K562 (cell line): ENCODE data around the gene SPIRE1. TPM values are rescaled to one million over a fixed set of nuclear protein-coding genes. Genes with fewer than 3 reads are reported as not detected.

Experiments
- ATAC-seq: fragments of 200-7000 bp; cut with Tn5 transposase; 3 replicates; pipeline ENCODE4 v1.9.1; 2020; ENCODE audit warnings: moderate library complexity
- BruUV-seq: library from RNA; stranded (reverse); fragments of 400-500 nt; replicated peaks from 2 replicates; lab custom pipeline; 2021; lab: Mats Ljungman, UMichigan
- CTCF ChIA-PET: fragments of 300-600 bp; formaldehyde crosslinking; extraction: SDS; loops from one replicate; lab custom pipeline; 2021; ENCODE audit warnings: low intra/inter-chr PET ratio; lab: Yijun Ruan, JAX
- POLR2A ChIA-PET: fragments of 300-600, 350-650 bp; sonication (Branson Sonifier 250); formaldehyde crosslinking; extraction: SDS; loops from one replicate; lab custom pipeline; 2021; ENCODE audit warnings: antibody characterized with exemption, inconsistent platforms; lab: Yijun Ruan, JAX
- DNase-seq, 4 experiments: peaks; one replicate each; pipeline versions ENCODE4 v3.0.0 to v3.0.0-alpha.2; 2011 to 2018; ENCODE audit warnings: low spot score in 3 of 4, mixed read lengths in 3 of 4; ENCODE audit errors: extremely low read depth in 1 of 4
- FAIRE-seq: peaks from 2 replicates; lab custom pipeline; 2011; peaks lifted over from hg19 to GRCh38; lab: Jason Lieb, UNC
- H2AFZ ChIP-seq: 2 replicates; pipeline ENCODE4 v1.6.0; 2011; ENCODE audit warnings: low read depth, low read length, control low read depth, inconsistent platforms
- H3K27ac ChIP-seq: fragments of 200-600 bp; 3 replicates; pipeline ENCODE4 v1.8.0; 2011; ENCODE audit warnings: low read depth, mild to moderate bottlenecking, control low read depth, inconsistent platforms, low read length, moderate library complexity, mixed read lengths; ENCODE audit errors: extremely low read depth
- H3K27me3 ChIP-seq, 2 experiments: fragments of 300-600 bp in 1 of 2; 2 replicates in 1 of 2; 3 replicates in 1 of 2; pipeline versions ENCODE4 v1.6.0 to v1.8.0; 2011; ENCODE audit warnings: inconsistent platforms in 2 of 2, low read length in 2 of 2, mild to moderate bottlenecking in 1 of 2, mixed read lengths in 1 of 2, moderate library complexity in 1 of 2; ENCODE audit not compliant: control insufficient read depth in 2 of 2, insufficient read depth in 2 of 2
- H3K36me3 ChIP-seq: fragments of 300-600 bp; 3 replicates; pipeline ENCODE4 v1.8.0; 2011; ENCODE audit warnings: mild to moderate bottlenecking, low read length, inconsistent platforms; ENCODE audit not compliant: control insufficient read depth, insufficient read depth
- H3K4me1 ChIP-seq, 2 experiments: fragments of 200-600 bp in 1 of 2; replicated peaks in 1 of 2; 2 replicates in 1 of 2; 3 replicates in 1 of 2; pipeline versions ENCODE4 v1.5.1 to v1.8.0; 2011; ENCODE audit warnings: inconsistent platforms in 2 of 2, low read length in 2 of 2, mild to moderate bottlenecking in 1 of 2, mixed read lengths in 1 of 2, moderate library complexity in 1 of 2; ENCODE audit not compliant: control insufficient read depth in 2 of 2, insufficient read depth in 2 of 2
- H3K4me2 ChIP-seq: 2 replicates; pipeline ENCODE4 v1.6.1; 2011; ENCODE audit warnings: low read length, control low read depth, inconsistent platforms, mixed read lengths; ENCODE audit not compliant: insufficient read depth
- H3K4me3 ChIP-seq: fragments of 200-600 bp; sonication (generic), shearing (Covaris generic); 2 replicates; pipeline ENCODE4 v1.5.1; 2016; ENCODE audit warnings: control low read depth, inconsistent platforms
- H3K79me2 ChIP-seq: fragments of 200-600 bp; 3 replicates; pipeline ENCODE4 v1.8.0; 2011; ENCODE audit warnings: low read length, inconsistent platforms; ENCODE audit not compliant: control insufficient read depth, insufficient read depth
- H3K9ac ChIP-seq, 2 experiments: 2 replicates each; pipeline versions ENCODE4 v1.6.0 to v1.6.1; 2011; ENCODE audit warnings: low read depth in 2 of 2, low read length in 2 of 2, control low read depth in 1 of 2, inconsistent platforms in 1 of 2, mild to moderate bottlenecking in 1 of 2, mixed read lengths in 1 of 2; ENCODE audit not compliant: insufficient read depth in 1 of 2
- H3K9me1 ChIP-seq: one replicate; pipeline ENCODE4 v1.6.0; 2011; ENCODE audit warnings: inconsistent platforms, mild to moderate bottlenecking, low read length, moderate library complexity; ENCODE audit not compliant: control insufficient read depth, insufficient read depth
- H3K9me3 ChIP-seq: replicated peaks from 2 replicates; pipeline ENCODE4 v1.5.1; 2011; ENCODE audit warnings: low read depth, low read length, inconsistent platforms; ENCODE audit not compliant: control insufficient read depth, insufficient read depth
- H4K20me1 ChIP-seq: replicated peaks from 2 replicates; pipeline ENCODE4 v1.6.1; 2011; ENCODE audit warnings: low read length, inconsistent platforms, mixed read lengths; ENCODE audit not compliant: control insufficient read depth, insufficient read depth
- ARID1B ChIP-seq: fragments of 450-650 bp; IDR thresholded peaks from 2 replicates; pipeline ENCODE4 v1.6.1; 2016; ENCODE audit warnings: antibody characterized with exemption, mild to moderate bottlenecking, inconsistent platforms
- CBFA2T2 ChIP-seq: fragments of 450-650 bp; conservative IDR thresholded peaks from 2 replicates; pipeline ENCODE4 v1.6.1; 2017; ENCODE audit warnings: mild to moderate bottlenecking
- GTF2E2 ChIP-seq: fragments of 200-800 bp; sonication (Bioruptor generic); IDR thresholded peaks from 2 replicates; pipeline ENCODE4 v1.6.1; 2016; ENCODE audit warnings: missing genetic modification characterization, missing compliant biosample characterization
- HCFC1 ChIP-seq: IDR thresholded peaks from 2 replicates; pipeline ENCODE4 v1.6.1; 2012; ENCODE audit warnings: low read depth, low read length, improper control_type of control experiment
- HNRNPH1 ChIP-seq: fragments of 200-400 bp; formaldehyde crosslinking; optimal IDR thresholded peaks from 2 replicates; pipeline ENCODE3; 2017; ENCODE audit warnings: low read depth, mild to moderate bottlenecking, low read length, moderate library complexity
- HSF4 ChIP-seq: fragments of 250-450 bp; sonication (Bioruptor Pico); IDR thresholded peaks from 2 replicates; pipeline ENCODE4 v2.1.2; 2022; ENCODE audit warnings: mild to moderate bottlenecking, moderate library complexity, borderline replicate concordance
- MTA1 ChIP-seq: fragments of 450-650 bp; IDR thresholded peaks from 2 replicates; pipeline ENCODE4 v1.6.1; 2017; ENCODE audit warnings: borderline replicate concordance
- NR4A1 ChIP-seq, 2 experiments: fragments of 250-450 bp in 1 of 2; fragments of 450-650 bp in 1 of 2; sonication (Bioruptor Pico) in 1 of 2; IDR thresholded peaks; 2 replicates each; pipeline versions ENCODE4 v1.4.0 to v1.6.1; 2016 to 2020; ENCODE audit warnings: mild to moderate bottlenecking in 2 of 2, missing compliant biosample characterization in 1 of 2, missing genetic modification characterization in 1 of 2, moderate library complexity in 1 of 2
- RBM17 ChIP-seq: fragments of 200-400 bp; formaldehyde crosslinking; IDR thresholded peaks from 2 replicates; pipeline ENCODE4 v1.6.1; 2017; ENCODE audit warnings: low read depth, mild to moderate bottlenecking, low read length, borderline replicate concordance
- RCOR1 ChIP-seq, 2 experiments: IDR thresholded peaks; 2 replicates each; pipeline ENCODE4 v1.6.1; 2012; ENCODE audit warnings: low read depth in 2 of 2, low read length in 2 of 2, borderline replicate concordance in 1 of 2, improper control_type of control experiment in 1 of 2
- SAP30 ChIP-seq: fragments of 200-600 bp; sonication (generic); IDR thresholded peaks from 2 replicates; pipeline ENCODE4 v1.6.1; 2012; ENCODE audit warnings: borderline replicate concordance, low read depth, mild to moderate bottlenecking, moderate library complexity, low read length, control low read depth, inconsistent platforms; ENCODE audit not compliant: insufficient read depth, poor library complexity, severe bottlenecking
- THRAP3 ChIP-seq: fragments of 450-650 bp; IDR thresholded peaks from 2 replicates; pipeline ENCODE4 v1.6.1; 2016; ENCODE audit warnings: mild to moderate bottlenecking, inconsistent platforms, borderline replicate concordance
- ZNF384 ChIP-seq: IDR thresholded peaks from 2 replicates; pipeline ENCODE4 v1.6.1; 2012; ENCODE audit warnings: low read depth, low read length, improper control_type of control experiment
- WGBS: fragments of 100-300 bp; shearing (Covaris generic); methylation state at CpG from one replicate; pipeline ENCODE4 v1.1.6; 2016; ENCODE audit warnings: low coverage, mixed read lengths; ENCODE audit not compliant: insufficient coverage; ENCODE audit errors: missing lambda C conversion rate; 5-methylcytosine and 5-hydroxymethylcytosine counted together
- in situ Hi-C: fragments of 300-500 bp; cut with MboI; formaldehyde crosslinking; loops from 4 replicates; pipeline ENCODE4 v1.15.0; 2018; ENCODE audit warnings: inconsistent platforms, mixed read lengths
- intact Hi-C: fragments of 100-400 bp; cut with micrococcal nuclease; formaldehyde crosslinking; loops from 2 replicates; pipeline ENCODE4 v1.14.2; 2022
- polyA plus RNA-seq, 8 experiments: library from polyadenylated mRNA; depleted of rRNA in 4 of 8; stranded (reverse) in 5 of 8; unstranded in 3 of 8; fragments of >200 nt; fragmentation: Nextera tagmentation in 2 of 8; fragmentation: Illumina TruSeq in 1 of 8; extraction: Ambion mirVana in 2 of 8; extraction: Trizol in 1 of 8; gene quantifications; 2 replicates each; pipeline versions ENCODE4 v1.2.1 to v1.2.3, GENCODE V29; 2011 to 2014; ENCODE audit warnings: inconsistent platforms in 1 of 8, missing spikeins in 1 of 8
- total RNA-seq, 7 experiments: library from RNA; depleted of rRNA in 6 of 7; stranded (reverse); fragments of >200 nt in 6 of 7; fragmentation: Illumina TruSeq in 2 of 7; extraction: Trizol in 2 of 7; gene quantifications; 2 replicates each; pipeline versions ENCODE4 v1.2.1 to v1.2.3, GENCODE V29; 2011 to 2021; ENCODE audit warnings: low replicate concordance in 1 of 7
- TF ChIP-seq, protein P1 (sequence below): sonication (generic); formaldehyde crosslinking; IDR thresholded peaks from 2 replicates; pipeline ENCODE4 v1.8.1; 2023; ENCODE audit warnings: mild to moderate bottlenecking, missing genetic modification reagents
- TF ChIP-seq, protein P2 (sequence below): sonication (generic); formaldehyde crosslinking; IDR thresholded peaks from 2 replicates; pipeline ENCODE4 v1.9.0; 2022; ENCODE audit warnings: mild to moderate bottlenecking, missing genetic modification reagents
- TF ChIP-seq, protein P3 (sequence below), 2 experiments: IDR thresholded peaks; 2 replicates each; pipeline ENCODE4 v1.6.1; 2012; ENCODE audit warnings: improper control_type of control experiment in 2 of 2, low read depth in 2 of 2, low read length in 2 of 2, borderline replicate concordance in 1 of 2

SPIRE1 gene
- total and polyA plus RNA-seq, 9 of the 15 experiments (the other 6 are each of a cell fraction or from before 2014, with no cell fraction given), result 2.9 to 14.0 (median 10.2) TPM

DNA sequence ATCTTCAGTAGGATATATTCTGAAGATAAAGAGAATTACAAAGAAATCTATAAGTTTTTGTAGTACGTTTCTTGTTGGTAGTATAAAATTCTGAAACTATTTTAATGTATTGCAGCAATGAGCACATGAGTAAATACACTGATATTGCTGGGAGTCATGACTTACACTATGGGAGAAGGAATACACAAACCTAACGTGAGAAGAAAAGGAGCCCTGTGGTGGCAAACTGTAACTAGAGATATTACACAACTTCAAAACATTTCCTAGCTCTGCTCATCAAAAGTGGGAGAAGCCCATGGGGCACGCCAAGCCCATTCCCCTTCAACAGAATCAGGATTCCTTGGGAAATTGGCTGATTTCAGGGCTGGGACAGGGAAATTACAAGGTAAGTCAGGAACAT, 20.5 kb downstream of the SPIRE1 start (continued):
- TF ChIP-seq NR4A1 (CRISPR knock-in tag; IDR thresholded peaks at IDR 0.05) (no peak), NR4A1 (tag; IDR thresholded peaks at IDR 0.05) (no peak), GTF2E2 (tag) (no peak), HNRNPH1 (no peak), RBM17 (no peak), HCFC1 (no peak)

DNA sequence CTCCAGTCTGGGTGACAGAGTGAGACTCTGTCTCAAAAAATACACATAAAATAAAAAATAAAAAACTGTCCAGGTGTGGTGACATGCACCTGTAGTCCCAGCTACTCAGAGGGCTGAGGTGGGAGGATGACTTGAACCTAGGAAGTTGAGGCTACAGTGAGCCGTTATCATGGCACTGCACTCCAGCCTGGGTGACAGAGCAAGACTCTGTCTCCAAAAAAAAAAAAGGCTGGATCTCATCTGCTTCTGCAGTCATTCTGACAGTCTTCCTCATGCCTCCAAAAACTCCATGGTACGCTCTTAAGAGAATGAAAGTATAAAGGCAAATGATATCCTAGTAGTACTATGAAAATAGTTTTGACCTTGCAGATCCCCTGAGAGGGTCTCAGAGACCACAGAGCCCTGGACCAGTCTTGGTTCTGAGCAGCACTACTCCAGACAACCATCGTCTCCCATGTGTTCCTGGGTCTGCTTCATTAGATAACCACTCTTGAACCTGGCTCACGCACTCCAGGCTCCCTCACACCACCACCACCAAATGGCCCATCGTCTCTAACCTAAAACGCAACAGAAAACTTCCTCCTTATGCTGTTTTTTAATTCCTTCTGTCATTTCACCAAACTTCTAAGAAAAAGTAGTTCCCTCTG, 26.0 kb downstream of the SPIRE1 start:
- no TSS peak for BruUV-seq
- DNase-seq (peak in 3 of 4 experiments; percentile 21 to 67 (median 64)), ATAC-seq (peak; percentile 95), FAIRE-seq (peak; percentile 42)
- CTCF ChIA-PET, result no interaction called here
- H3K4me3 ChIP-seq, result no peak overlapping the region
- no peaks in the 10 kb centered on the region for H3K36me3 ChIP-seq
- WGBS, result 16% methylated on average over 6 of the region's 6 CpGs
- H3K27ac ChIP-seq, result peak overlapping the region; percentile 63; the same call in 2 of the 3 replicates
- intact Hi-C loops (no loop called here), in situ Hi-C loops (no loop called here)
- no peaks in the 10 kb centered on the region for H3K27me3 ChIP-seq
- H3K9me1 ChIP-seq, result no peaks in the 10 kb centered on the region
- peak overlapping the region; percentile 24 to 36; a peak in 2 of 4 replicates for H3K9ac ChIP-seq
- H4K20me1 ChIP-seq, result no peaks in the 10 kb centered on the region
- H3K9me3 ChIP-seq, result no peaks in the 10 kb centered on the region
- H2AFZ ChIP-seq, result peak overlapping the region; percentile 61
- H3K4me1 ChIP-seq, result peaks cover 4 to 7% of the 10 kb centered on the region in 2 experiments; a peak in 3 of 5 replicates
- POLR2A ChIA-PET, result no interaction called here
- H3K4me2 ChIP-seq, result peak overlapping the region; percentile 68
- no peaks in the 10 kb centered on the region for H3K79me2 ChIP-seq
- TF ChIP-seq THRAP3, result no peak
- 0 out of 4 replicates have a peak, but pooled peaks of 1 of the 2 experiments have one; percentile 13 for TF ChIP-seq RCOR1 (IDR thresholded peaks at IDR 0.05; ENCODE audit: borderline replicate concordance in 1 of 2, low read depth in 2 of 2, low read length in 2 of 2)
- TF ChIP-seq, protein P1, sequence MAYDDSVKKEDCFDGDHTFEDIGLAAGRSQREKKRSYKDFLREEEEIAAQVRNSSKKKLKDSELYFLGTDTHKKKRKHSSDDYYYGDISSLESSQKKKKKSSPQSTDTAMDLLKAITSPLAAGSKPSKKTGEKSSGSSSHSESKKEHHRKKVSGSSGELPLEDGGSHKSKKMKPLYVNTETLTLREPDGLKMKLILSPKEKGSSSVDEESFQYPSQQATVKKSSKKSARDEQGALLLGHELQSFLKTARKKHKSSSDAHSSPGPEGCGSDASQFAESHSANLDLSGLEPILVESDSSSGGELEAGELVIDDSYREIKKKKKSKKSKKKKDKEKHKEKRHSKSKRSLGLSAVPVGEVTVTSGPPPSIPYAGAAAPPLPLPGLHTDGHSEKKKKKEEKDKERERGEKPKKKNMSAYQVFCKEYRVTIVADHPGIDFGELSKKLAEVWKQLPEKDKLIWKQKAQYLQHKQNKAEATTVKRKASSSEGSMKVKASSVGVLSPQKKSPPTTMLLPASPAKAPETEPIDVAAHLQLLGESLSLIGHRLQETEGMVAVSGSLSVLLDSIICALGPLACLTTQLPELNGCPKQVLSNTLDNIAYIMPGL, result no peak
- TF ChIP-seq HSF4, result no peak
- TF ChIP-seq MTA1, result no peak
- TF ChIP-seq, protein P2, sequence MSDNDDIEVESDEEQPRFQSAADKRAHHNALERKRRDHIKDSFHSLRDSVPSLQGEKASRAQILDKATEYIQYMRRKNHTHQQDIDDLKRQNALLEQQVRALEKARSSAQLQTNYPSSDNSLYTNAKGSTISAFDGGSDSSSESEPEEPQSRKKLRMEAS (CRISPR knock-in tag), result no peak
- peak; percentile 70 for TF ChIP-seq ZNF384
- TF ChIP-seq ARID1B, result peak; percentile 71
- no peak for TF ChIP-seq SAP30
- TF ChIP-seq, protein P3, sequence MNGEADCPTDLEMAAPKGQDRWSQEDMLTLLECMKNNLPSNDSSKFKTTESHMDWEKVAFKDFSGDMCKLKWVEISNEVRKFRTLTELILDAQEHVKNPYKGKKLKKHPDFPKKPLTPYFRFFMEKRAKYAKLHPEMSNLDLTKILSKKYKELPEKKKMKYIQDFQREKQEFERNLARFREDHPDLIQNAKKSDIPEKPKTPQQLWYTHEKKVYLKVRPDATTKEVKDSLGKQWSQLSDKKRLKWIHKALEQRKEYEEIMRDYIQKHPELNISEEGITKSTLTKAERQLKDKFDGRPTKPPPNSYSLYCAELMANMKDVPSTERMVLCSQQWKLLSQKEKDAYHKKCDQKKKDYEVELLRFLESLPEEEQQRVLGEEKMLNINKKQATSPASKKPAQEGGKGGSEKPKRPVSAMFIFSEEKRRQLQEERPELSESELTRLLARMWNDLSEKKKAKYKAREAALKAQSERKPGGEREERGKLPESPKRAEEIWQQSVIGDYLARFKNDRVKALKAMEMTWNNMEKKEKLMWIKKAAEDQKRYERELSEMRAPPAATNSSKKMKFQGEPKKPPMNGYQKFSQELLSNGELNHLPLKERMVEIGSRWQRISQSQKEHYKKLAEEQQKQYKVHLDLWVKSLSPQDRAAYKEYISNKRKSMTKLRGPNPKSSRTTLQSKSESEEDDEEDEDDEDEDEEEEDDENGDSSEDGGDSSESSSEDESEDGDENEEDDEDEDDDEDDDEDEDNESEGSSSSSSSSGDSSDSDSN (IDR thresholded peaks at IDR 0.05; ENCODE audit: borderline replicate concordance in 1 of 2, low read depth in 2 of 2, low read length in 2 of 2), result no peak
- TF ChIP-seq CBFA2T2, result peak; percentile 69; the same call in 1 of the 2 replicates
